ENCODE measurements around the gene SNTG2.

SNTG2 gene

GRCh38 chr2:929011-929735, 21.5 kb upstream of the SNTG2 start:
- no peak for DNase-seq

DNA sequence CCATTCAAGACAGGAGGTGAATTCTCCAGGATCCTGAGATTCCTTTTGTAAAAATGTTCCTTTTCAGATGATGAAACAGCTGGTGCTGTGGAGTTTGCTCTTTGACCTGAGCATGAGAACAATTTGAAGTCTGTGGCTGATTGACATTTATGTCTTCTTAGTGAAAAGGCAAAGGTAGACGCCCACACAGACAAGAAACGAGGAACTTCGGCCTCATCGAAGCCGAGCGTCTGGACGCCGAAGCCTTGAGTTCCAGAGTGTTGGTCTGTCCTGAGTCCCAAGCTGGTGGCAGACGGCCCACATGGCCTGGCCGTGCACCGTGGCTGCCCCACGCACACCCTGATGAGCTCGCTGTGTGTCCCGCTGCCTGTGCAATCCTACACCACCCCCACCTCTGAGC, 20.7 kb upstream of the SNTG2 start:
- DNase-seq, result no peak

- no peak for DNase-seq
Observed at GRCh38 chr2:930935-931334, 19.7 kb upstream of the SNTG2 start.

GRCh38 chr2:932320-933115, 18.1 kb upstream of the SNTG2 start:
- DNase-seq, result no peak

DNA sequence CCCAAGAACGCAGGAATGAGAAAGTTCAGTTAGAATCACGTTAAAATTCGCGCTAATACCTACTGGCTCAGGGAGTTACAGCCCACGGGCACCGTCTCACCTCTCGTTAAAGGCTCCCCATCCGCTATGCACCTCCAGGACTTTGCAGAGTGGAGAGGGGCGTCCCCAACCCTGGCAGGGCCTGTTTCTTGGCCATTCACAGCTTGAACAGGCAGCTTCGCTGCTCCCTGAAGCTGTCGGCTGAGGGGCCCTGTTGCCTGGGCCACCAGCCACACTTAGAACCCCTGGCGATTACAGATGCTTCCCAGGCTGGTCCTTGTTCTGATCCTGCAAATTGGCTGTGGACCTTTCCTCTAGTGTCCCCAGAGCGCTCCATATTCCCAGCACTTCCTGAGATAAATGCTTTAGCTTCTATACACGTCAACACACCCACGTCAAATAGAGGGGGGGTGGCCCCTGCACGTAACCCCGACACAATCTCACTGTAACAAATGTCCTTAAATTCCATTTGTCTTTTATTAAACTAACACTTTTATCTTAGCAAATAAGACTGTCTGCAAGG, 16.8 kb upstream of the SNTG2 start:
- DNase-seq, result no peak

GRCh38 chr2:937530-937929, 13.1 kb upstream of the SNTG2 start:
- DNase-seq, result no peak

DNA sequence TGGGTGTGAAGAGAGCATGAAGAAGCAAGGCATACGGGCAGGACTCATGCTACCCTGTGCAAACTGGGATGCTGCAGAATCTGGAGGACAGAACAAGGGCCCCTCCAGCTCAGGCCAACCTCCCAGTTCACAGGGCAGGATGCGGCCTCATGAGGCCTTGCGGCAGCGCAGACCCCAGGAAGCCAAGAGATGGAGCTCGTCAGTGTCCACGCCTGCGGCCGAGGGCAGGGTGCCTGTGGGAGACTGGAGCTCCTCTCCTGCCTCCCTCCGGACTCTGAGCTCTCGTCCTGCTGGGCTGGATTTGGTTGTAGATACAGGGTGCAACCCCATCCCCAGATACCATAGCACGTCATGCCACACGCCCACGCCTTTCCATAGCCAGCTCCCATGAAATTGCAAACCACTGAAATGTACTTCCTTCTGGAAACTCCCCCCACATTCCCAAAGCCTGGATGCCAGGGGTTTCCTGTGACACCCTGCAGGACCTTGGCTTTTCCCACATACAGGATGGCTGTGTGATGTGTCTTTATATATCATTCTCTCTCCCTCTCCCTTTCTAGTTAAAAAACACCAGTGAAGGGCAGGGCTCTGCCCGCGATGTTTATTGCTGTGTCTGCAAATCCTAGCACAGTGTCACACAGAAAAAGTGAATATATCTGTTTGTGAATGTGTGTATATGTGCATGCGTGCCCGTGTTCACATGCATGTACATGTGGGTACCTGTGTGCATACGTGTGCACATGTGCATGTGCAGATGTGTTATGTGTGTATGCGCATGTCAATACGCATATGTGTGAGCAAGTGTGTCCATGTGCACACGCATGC, 12.3 kb upstream of the SNTG2 start:
- no peak for DNase-seq

DNA sequence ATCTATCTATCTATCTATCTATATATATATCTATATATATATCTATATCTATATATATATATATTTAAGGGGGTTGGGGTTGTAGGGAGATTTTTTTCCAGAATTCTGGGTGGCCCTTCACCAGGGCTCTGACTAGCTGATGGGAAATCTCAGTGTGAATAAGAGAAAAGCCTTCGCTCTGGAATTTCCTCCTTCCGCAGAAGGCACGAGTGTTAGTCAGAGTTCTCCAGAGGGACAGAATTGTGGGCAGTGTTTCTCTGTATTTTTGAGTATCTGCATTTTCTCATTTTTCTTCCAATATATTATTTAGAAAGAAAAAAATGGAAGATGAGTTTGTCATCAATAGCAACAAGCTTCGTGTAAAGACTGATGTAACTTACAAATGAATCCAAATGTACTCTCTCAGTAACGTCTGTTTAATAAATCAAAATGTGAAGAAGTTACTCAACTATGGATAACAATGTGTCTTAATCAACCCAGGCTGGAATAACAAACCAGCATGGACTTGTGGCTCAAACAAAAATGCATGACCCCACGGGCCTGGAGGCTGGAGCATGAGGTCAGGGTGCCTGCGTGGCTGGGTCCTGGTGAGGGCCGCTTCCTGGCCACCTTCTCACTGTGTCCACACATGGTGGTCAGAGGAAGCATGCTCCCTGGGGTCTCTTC, 10.6 kb upstream of the SNTG2 start:
- DNase-seq, result no peak

DNA sequence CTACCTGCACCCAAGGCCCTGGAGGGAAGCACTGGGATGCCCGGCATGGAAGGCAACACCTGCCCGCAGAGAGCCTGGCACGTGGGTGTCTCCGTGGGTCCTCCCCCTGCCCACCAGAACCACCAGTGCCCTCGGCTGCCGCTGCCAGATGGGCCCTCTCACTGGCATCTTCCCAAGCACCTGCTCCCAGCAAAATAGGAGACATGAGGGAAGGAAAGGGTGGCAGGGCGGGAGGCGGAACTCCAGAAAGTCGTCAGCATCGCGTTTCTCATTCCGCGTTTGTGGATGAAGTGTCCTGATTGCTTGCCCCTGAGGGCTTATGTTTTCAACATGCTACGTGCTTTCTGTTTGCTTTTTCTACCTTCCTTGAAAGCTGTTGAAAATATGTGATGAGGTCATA, 8.8 kb upstream of the SNTG2 start:
- no peak for DNase-seq

DNA sequence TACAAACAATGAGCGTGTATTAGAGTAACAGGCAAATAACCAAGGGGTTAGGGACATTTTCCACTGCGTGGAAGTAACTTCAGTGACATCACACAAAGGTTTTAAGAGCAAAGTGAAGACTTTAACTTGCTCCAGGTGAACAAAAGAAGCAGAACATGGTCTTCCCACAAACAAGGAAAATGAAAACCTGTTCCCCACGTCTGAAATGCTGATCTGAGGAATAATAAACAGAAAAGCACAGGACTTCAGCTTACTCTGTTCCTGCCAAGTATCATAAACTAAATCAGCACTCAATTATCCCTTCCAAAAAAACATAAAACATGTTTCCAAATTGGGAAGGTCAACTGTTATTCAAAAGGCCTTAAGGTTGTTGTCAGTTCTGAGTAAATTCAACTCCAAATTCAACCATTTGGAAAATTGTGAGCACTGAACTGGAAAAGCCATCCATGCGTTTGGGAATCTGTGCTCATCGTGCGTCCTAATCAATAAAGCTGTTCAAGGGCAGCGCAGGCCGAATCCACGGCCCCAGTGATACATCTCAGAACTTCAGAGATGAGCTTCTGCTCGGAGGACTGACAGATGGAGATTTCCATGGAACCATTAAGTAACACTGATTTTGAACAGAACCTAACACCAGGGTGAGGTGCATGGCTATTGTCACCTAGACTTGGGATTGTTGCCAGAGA, 7.7 kb upstream of the SNTG2 start:
- DNase-seq, result no peak

- DNase-seq, result no peak
Observed at GRCh38 chr2:943461-943797, 7.2 kb upstream of the SNTG2 start.

DNA sequence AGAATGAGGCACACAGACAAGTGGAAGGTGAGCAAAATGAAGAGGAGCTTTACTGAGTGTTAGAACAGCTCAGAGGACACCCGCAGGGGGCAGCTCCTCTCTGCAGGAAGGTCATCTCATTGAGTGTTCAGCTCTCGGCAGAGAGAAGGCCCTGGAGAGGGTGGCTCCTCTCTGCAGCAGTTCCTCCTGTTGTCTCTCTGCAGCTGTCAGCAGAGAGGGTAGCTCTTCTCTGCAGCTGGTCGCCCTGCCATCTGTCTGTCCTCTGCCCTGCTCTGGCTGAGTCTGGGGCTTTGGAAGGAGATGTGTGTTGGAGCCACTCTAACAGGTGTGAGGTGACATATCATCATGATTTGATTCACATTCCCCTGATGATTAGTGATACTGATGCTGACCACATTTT, 6.8 kb upstream of the SNTG2 start:
- DNase-seq, result peak; percentile 45

DNA sequence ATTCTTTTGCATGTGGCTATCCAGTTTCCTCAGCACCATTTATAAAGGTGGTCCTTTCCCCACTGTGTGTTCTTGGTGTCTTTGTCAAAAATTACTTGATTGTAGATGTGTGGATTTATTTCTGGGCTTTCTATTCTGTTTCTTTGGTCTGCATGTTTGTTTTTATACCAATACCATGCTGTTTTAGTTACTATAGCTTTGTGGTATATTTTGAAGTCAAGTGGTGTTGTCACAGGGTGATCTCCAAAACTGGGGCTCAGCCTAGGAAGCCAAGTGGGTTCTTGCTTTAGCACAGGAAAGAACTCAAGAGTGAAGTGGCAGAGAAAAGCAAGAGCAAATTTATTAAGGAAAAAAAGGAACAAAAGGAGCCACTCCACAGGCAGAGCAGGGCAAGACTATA, 6.0 kb upstream of the SNTG2 start:
- no peak for DNase-seq

DNA sequence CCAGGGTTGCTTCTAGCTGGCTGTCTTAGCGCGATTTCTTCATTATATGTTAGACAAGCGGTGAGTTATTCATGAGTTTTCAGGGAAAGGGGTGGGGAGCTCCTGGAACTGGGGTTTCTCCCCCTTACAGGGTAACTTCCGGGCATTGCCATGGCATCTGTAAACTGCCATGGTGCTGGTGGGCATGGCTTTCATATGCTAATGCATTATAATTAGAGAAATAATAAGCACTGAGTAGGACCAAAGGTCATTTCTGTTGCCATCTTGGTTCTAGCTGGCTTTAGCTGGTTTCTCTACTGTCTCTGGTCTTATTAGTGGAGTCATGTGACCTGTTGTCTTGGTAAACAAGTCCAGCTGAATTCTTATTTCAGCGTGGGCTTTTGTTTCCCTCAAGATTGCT, 5.5 kb upstream of the SNTG2 start:
- DNase-seq, result no peak

GRCh38 chr2:946073-946948, 4.3 kb upstream of the SNTG2 start:
- no peak for DNase-seq

DNA sequence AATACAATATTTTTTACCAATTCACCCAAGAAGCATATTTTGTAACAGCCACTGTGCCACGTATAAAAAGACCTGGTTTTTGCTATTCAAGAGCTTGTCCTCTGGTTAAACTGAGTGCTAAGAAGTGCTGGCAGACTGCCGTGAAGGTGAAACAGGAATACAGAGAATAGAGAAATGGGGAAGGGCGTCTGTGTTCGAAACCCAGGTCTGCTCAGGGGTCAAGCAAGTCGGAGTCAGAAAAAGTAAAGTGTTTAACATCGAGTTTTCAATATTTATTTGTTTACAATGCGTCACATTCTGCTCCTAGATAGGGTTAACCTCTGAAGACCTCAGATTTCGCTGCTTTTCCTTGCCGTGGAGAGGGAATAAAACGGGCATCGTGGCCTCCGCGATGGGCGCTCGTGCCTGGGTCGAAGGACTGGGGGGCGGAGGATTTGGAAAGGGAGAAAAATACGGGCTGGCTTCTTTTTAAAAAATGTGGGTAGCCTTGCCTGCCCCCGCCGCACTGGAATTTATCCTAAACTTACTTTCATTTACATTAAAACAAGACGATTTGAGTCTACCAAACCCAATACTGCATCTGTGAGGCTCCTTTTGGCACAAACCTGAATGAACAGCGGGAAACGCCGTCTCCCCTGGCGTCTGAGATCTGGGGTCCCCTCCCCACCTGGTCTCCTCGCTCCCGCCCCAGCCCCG, 1.1 kb upstream of the SNTG2 start:
- DNase-seq, result peak; percentile 35

DNA sequence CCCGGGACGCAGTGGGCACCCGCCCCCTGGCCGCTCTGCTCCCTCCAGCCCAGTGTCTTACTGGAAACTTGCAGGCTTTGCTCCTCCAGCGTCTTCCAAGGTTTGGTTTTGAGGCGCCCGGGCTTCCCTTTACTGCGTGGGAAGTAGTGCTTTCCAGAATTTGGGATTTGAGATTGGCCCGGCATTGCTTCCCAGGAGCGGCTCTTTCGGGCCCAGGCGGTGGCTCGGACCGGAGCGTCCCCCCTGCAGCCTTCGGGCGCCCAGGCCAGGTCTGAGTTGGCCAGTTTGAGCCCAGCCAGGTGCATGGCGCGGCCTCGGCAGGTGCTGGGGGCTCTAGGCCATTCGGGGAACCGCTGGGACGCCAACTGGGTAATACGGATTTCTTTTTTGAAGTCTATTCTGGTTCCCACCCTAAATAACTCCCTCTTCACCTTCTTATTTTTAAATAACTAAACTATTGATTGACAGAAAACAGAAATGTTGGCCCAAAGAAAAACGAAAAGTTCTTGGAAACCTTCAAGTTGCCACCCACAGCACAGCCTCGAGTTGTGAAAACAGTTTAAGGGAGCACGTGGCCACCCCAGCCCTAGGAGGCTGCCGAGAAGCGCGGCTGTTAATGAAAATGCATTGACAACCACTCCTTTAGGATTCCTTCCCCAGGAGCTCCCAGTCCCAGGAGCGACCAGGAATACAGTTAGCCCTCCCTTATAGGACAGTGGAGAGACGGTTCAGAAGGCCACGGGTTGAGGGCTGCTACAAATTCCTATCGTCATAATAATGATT, 766 bp downstream of the SNTG2 start:
- no peak for DNase-seq

DNA sequence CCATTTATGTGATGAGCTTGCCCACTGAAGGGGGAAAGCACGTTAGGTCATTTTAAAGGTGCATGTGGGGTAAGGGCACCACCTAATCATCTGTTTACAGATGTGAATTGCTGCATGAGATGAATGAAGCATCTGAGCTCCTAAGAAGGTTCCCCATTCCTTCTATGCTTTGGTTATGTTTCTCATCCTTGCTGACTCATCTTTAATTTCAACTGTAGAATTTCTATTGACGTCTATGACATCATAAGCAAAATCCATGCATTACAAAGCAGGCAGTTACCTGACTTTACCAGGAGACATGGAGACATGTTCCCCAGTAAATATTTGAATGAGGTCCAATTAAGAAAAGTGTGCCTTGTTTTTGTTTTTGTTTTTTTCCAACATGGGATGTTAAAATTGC, 2.8 kb downstream of the SNTG2 start:
- no peak for DNase-seq

- peak; percentile 62 for DNase-seq
Observed at GRCh38 chr2:953975-954686, 3.5 kb downstream of the SNTG2 start.

All from NCI-H510A treated with DMSO at 0.1 percent for 48 hours (cell line).